Endothelial cell of umbilical vein (primary cell): ENCODE measurements around the gene CALN1.

ENCODE experiments used
- CTCF ChIP-seq, 2 donors: IDR thresholded peaks; 1 replicate in 1 of 2; 2 replicates in 1 of 2; pipeline ENCODE4 v1.5.1; 2011; ENCODE audit warnings: low read length in 2 of 2, mild to moderate bottlenecking in 2 of 2, moderate library complexity in 2 of 2, control low read depth in 1 of 2, inconsistent platforms in 1 of 2, low read depth in 1 of 2; ENCODE audit not compliant: insufficient read depth in 1 of 2; ENCODE audit errors: extremely low read depth in 1 of 2
- EZH2 ChIP-seq: IDR thresholded peaks from 2 replicates; pipeline ENCODE4 v1.6.1; 2012; ENCODE audit warnings: borderline replicate concordance, low read depth, mild to moderate bottlenecking, moderate library complexity, low read length, inconsistent platforms; ENCODE audit not compliant: severe bottlenecking
- FOS ChIP-seq: IDR thresholded peaks from 2 replicates; pipeline ENCODE4 v1.6.1; 2011; ENCODE audit warnings: mild to moderate bottlenecking, low read length, moderate library complexity, borderline replicate concordance; ENCODE audit not compliant: insufficient read depth
- JUN ChIP-seq: IDR thresholded peaks from 2 replicates; pipeline ENCODE4 v1.6.1; 2011; ENCODE audit warnings: borderline replicate concordance, low read depth; ENCODE audit not compliant: insufficient read length, insufficient read depth
- MAX ChIP-seq: IDR thresholded peaks from 2 replicates; pipeline ENCODE4 v1.6.1; 2011; ENCODE audit not compliant: insufficient read depth, insufficient read length
- POLR2A ChIP-seq: IDR thresholded peaks from 2 replicates; pipeline ENCODE4 v1.6.1; 2012; ENCODE audit warnings: low read depth, mild to moderate bottlenecking, control low read depth, low read length
- POLR2AphosphoS5 ChIP-seq: IDR thresholded peaks from 2 replicates; pipeline ENCODE4 v1.6.1; 2012; ENCODE audit warnings: low read depth, mild to moderate bottlenecking, control low read depth, low read length, moderate library complexity; ENCODE audit not compliant: insufficient read depth

- no peak for TF ChIP-seq CTCF (IDR thresholded peaks at IDR 0.05; ENCODE audit: extremely low read depth in 1 of 2, insufficient read depth in 1 of 2, low read depth in 1 of 2, low read length in 2 of 2)
- no peak for TF ChIP-seq POLR2AphosphoS5
- no peak for TF ChIP-seq POLR2A
- no peak for TF ChIP-seq EZH2
- no peak for TF ChIP-seq JUN
- no peak for TF ChIP-seq FOS
- no peak for TF ChIP-seq MAX
Measured at GRCh38 chr7:72140566-72140965, 271.6 kb downstream of the CALN1 start.
